Stimulated activated effector memory CD8-positive, alpha-beta T cell treated with anti-CD3 and anti-CD28 coated beads, Interleukin-12 subunit alpha, Interleukin-12 subunit beta, amount 100 ng/mL, for 72 hours (primary cell): Measurements from ENCODE around the gene MAG.
A peak's percentile ranks its signal among the peaks of the same experiment; 100 is the strongest.

Experiments
- ATAC-seq: fragments of 150-1000 bp; cut with Tn5 transposase; 2 replicates; pipeline ENCODE4 v1.10.0; 2021
- DNase-seq, 2 donors: peaks; one replicate each; pipeline ENCODE4 v3.0.0; 2021 to 2022; ENCODE audit warnings: low spot score in 2 of 2
- H3K27ac Mint-ChIP-seq: one replicate; pipeline ENCODE4 v1.8.0; 2022; ENCODE audit warnings: mild to moderate bottlenecking, mixed read lengths
- H3K36me3 Mint-ChIP-seq: one replicate; pipeline ENCODE4 v1.8.0; 2022; ENCODE audit warnings: mild to moderate bottlenecking, mixed read lengths
- H3K4me1 Mint-ChIP-seq: one replicate; pipeline ENCODE4 v1.8.0; 2022; ENCODE audit warnings: mixed read lengths
- H3K4me3 Mint-ChIP-seq: one replicate; pipeline ENCODE4 v1.8.0; 2022; ENCODE audit warnings: mild to moderate bottlenecking, mixed read lengths
- H3K9me3 Mint-ChIP-seq: one replicate; pipeline ENCODE4 v1.8.0; 2022; ENCODE audit warnings: mixed read lengths

The MAG gene, protein sequence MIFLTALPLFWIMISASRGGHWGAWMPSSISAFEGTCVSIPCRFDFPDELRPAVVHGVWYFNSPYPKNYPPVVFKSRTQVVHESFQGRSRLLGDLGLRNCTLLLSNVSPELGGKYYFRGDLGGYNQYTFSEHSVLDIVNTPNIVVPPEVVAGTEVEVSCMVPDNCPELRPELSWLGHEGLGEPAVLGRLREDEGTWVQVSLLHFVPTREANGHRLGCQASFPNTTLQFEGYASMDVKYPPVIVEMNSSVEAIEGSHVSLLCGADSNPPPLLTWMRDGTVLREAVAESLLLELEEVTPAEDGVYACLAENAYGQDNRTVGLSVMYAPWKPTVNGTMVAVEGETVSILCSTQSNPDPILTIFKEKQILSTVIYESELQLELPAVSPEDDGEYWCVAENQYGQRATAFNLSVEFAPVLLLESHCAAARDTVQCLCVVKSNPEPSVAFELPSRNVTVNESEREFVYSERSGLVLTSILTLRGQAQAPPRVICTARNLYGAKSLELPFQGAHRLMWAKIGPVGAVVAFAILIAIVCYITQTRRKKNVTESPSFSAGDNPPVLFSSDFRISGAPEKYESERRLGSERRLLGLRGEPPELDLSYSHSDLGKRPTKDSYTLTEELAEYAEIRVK

DNA sequence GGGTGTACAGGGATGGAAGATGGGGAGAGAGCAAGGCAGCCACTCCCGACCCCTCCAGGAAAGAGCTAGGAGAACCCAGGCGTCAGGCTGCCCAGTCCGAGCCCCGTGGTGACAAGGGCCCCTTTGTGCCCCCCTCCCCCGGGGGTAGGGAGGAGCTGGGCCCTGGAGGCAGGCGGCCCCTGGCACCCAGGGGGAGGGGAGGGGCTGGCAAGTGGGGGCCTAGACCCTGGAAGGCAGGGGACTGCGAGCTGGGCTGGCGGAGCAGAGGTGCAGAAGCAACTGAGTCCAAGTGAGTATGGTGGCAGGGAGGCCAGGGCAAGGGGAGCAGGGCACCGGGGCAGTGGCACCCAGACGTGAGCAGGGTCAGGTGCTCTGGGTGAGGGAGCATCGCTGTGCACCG is at the start of gene MAG:
Gene MAG (plus strand): TSS at position 246 of the 400 bp plus-strand sequence. CDS start 3,248 bp downstream, outside the sequence.
- no peaks in the 10 kb centered on the region for H3K9me3 Mint-ChIP-seq

DNA sequence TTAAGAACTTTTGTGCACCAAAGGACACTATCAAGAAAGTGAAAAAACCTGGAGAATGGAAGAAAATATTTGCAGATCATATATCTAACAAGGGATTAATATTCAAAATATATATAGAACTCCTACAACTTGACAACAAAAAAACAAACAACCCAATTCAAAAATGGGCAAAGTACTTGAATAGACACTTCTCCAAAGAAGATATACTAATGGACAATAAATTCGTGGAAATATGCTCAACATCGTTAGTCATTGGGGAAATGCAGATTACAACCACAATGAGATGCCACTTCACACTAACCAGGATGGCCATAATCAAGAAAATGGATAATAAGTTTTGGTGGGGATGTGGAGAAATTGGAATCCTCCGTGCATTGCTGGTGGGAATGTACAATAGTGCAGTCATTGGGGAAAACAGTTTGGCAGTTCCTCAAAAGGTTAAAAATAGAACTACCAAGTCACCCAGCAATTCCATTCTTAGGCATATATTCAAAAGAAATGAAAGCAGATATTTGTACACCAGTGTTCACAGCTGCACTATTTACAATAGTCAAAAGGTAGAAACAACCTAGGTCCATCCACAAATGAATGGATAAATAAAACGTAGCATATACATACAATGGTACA is 45.4 kb upstream of the MAG start:
- Mint-ChIP-seq H3K27ac (no peak overlapping the region), H3K9me3 (peaks cover 5% of the 10 kb centered on the region), H3K4me3 (peak overlapping the region; percentile 88), H3K36me3 (peaks cover 21% of the 10 kb centered on the region), H3K4me1 (peaks cover 37% of the 10 kb centered on the region)
- ATAC-seq (no peak), DNase-seq (no peak)

More for the DNA sequence above, at the start of gene MAG:
- peak within 1 kb of the TSS; percentile 27 for H3K27ac Mint-ChIP-seq
- H3K4me3 Mint-ChIP-seq, result no peak within 1 kb of the TSS
- ATAC-seq (no peak), DNase-seq (no peak)
- no peaks in the 10 kb centered on the region for H3K36me3 Mint-ChIP-seq
- H3K4me1 Mint-ChIP-seq, result peaks cover 6% of the 10 kb centered on the region

DNA sequence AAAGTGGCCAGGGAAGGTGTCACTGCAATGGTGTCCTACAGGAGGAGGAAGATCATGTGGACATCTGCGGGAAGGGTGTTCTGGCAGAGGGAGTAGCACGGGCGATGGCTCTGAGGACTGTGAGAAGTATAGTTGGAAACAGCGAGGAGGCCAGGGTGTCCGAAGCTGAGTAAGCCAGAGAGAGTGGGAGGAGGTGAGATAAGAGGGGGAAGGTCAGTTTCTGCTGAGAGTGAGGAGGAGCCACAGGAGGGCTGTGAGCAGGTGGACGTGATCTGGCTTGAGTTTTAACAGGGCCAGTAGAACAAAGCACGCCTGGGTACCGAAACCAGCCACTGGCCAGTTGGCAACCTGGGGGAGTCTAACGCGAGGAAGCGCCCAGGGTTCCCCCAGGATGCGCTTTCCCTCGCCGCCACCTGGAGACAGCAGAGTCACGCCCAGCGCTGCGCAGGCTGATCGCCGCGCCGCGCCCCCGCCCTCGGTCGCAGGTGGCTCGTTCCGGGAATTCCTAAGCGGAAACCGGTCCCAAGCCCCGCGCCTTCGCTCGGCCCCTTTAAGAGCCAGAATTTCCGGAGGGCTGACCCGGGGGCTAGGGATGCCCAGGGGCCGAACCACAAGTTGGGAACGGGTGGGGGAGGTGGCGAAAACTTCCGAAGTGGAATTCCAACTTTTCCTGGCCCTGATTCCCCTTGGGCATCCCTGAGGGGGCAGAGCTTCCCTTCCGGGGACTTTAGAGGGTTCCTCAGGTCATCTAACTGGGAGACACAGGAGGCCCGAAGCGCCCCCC is 44.2 kb upstream of the MAG start:
- H3K36me3 Mint-ChIP-seq, result peaks cover 32% of the 10 kb centered on the region
- peak overlapping the region; percentile 88 for H3K4me3 Mint-ChIP-seq
- H3K27ac Mint-ChIP-seq, result peak overlapping the region; percentile 91
- ATAC-seq, result peak; percentile 70
- peak in 1 of 2 donors; percentile 68 for DNase-seq
- peaks cover 3% of the 10 kb centered on the region for H3K9me3 Mint-ChIP-seq
- peaks cover 37% of the 10 kb centered on the region for H3K4me1 Mint-ChIP-seq

DNA sequence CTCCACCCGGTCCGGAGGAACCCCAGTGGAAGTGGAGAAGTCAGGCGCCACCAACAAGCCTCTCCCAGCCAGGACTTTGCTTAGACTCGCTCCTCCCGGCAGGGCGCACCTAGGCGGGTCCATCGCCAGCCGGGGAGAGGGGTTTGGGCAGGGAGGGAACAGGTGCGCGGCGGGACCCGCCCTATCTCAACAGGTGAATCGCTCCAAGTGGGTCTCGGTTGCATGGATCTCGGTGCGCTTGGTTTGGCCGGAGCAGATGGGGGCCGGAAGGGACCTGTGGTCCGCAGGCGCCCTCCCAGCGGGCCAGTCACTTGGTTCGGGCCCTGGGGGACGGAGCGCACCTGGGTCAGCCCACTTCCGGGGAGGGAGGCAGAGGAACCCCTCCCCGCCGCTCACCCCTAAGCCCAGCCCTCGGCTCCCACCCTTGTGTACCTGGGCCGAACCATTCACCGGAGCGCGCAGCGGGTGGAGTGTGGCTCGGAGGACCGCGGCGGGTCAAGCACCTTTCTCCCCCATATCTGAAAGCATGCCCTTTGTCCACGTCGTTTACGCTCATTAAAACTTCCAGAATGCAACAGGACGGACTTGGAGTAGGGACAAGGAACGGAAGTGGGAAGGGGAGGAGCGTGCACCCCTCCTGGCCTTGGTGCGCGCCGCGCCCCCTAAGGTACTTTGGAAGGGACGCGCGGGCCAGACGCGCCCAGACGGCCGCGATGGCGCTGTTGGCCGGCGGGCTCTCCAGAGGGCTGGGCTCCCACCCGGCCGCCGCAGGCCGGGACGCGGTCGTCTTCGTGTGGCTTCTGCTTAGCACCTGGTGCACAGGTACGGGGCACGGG is 43.4 kb upstream of the MAG start, which contains the start of gene LSR:
Gene LSR (plus strand): TSS at position 693 of the 836 bp plus-strand sequence. CDS start 21 bp downstream, at position 714.
- ATAC-seq (peak; percentile 91), DNase-seq (peak; percentile 40 to 87)
- Mint-ChIP-seq H3K4me1 (peaks cover 37% of the 10 kb centered on the region), H3K36me3 (peaks cover 41% of the 10 kb centered on the region), H3K9me3 (peaks cover 3% of the 10 kb centered on the region), H3K27ac (peak within 1 kb of the TSS; percentile 91), H3K4me3 (peak within 1 kb of the TSS; percentile 88)

DNA sequence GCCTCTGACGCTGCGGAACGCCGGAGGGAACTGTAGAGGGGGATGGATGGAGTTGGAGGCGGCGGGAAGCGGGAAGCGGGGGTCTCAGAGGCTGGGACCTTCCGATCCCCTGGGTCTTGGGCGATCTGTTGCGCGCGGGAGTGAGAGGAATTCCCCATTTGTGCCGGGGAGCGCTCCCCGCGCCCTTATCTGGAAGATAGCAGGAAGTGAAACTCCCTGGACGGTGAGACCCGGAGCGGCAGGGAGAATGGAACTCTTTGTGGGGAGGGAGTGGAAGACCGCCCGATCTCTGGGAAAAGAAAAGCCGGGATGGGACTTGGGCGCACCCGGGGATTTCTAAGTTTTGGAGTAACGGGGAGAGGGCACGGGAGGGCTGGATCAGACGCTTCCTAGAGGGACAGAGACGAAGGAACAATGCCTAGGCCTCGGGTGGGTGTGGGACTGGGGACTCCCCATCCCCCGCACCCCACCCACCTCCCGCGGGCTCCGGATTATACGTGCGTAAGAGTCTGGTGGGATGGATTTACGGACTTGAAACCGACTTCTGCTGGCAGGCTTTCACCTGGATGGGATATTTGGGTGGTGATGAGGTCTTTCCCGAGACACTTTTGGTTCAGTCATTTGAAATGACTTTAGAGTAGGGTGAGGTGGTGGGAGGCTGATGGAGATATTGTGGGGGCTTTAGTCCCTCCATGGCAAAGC is 42.7 kb upstream of the MAG start:
- H3K27ac Mint-ChIP-seq, result peak overlapping the region; percentile 91
- H3K36me3 Mint-ChIP-seq, result peaks cover 41% of the 10 kb centered on the region
- peaks cover 3% of the 10 kb centered on the region for H3K9me3 Mint-ChIP-seq
- DNase-seq (no peak), ATAC-seq (no peak)
- peaks cover 37% of the 10 kb centered on the region for H3K4me1 Mint-ChIP-seq
- H3K4me3 Mint-ChIP-seq, result peak overlapping the region; percentile 88

DNA sequence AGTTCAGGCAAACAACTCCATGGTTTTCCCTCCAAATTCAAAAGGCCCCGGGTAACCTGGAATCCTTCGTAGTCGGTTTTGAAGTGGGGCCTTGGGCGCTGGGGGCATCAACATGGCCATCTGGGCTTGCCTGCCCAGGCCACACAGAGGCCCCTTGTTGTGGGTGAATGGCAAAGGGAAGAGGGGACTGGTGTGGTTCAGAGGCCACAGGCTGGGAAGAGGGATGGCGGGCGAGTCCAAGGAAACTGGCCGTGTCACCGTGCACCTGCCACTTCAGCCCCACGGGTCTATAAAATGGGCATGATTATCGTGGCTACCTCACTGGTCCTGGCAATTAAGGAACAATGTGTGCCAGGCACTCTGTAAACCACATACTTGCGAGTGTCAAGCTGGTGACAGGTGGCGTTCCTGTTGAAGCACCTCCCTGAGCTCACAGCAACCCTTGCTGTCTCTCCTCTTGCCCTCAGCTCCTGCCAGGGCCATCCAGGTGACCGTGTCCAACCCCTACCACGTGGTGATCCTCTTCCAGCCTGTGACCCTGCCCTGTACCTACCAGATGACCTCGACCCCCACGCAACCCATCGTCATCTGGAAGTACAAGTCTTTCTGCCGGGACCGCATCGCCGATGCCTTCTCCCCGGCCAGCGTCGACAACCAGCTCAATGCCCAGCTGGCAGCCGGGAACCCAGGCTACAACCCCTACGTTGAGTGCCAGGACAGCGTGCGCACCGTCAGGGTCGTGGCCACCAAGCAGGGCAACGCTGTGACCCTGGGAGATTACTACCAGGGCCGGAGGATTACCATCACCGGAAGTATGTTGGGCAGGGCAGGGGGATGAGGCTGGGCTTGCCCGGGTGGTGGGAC is 41.9 kb upstream of the MAG start:
- no peak for DNase-seq
- H3K4me1 Mint-ChIP-seq, result peaks cover 40% of the 10 kb centered on the region

DNA sequence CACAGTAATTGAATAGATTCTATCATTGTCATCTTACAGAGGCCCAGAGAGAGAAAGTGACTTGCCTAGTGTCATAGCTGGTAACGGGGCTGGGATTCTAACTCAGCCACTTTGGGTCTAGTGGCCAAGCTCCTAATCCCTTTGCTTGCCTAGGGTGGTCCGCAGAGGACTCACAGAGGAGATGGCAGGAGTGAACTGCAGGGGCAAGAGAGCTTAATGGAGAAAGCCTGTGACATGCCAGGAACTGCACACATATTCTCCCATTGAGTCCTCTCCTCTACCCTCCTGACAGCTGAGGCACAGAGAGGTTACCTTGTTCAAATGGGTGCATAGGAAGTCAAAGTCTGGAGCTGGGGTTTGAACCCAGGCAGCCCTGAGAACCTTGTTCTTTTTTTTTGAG is 40.5 kb upstream of the MAG start:
- H3K4me3 Mint-ChIP-seq, result peak overlapping the region; percentile 4

More for the DNA sequence above, 41.9 kb upstream of the MAG start:
- Mint-ChIP-seq H3K27ac (peak overlapping the region; percentile 91), H3K9me3 (no peaks in the 10 kb centered on the region), H3K4me3 (peak overlapping the region; percentile 88), H3K36me3 (peaks cover 49% of the 10 kb centered on the region)
- ATAC-seq, result no peak

DNA sequence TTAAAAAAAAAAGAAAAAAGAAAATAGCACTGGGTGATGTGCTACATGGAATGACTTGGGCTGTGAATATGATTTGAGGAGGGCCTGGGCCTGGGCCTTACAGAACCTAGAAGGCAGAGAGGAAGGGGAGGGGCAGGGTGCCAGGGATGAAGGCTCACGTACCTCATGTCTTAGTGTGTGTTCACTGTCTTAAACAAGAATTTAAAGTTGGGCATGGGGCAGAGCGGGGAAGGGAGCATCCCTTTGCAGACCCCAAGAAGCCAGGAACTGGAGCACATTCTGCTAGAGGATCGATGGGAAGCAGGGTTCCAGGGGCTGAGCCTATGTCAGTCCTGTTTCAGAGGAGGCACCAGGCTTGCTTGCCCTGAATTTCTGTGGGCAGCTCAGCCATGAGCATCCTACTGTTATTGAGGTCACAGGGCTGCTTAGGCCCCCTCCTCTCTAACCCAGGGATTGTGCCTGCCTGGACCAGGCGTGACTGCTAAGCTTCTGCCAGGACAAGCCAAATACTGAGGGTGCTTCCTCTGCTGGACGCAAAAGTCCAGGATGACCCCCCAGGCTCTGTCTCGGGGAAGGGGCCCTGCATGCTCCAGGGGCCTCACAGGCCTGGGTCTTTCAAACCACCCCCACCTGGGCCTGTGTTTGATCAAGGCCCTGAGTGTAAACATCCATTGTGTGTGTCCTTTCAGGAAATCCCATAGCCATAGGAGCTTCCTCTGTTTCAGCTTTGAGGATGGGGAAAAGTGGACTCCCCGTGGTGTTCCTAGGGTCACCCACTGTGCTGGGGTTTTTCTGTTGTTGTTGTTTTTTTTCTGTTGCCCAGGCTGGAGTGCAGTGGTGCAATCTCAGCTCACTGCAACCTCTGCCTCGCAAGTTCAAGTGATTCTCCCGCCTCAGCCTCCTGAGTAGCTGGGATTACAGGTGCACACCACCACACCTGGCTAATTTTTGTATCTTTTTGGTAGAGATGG is 38.4 kb upstream of the MAG start:
- peaks cover 33% of the 10 kb centered on the region for H3K4me1 Mint-ChIP-seq

More for the DNA sequence above, 40.5 kb upstream of the MAG start:
- Mint-ChIP-seq H3K27ac (no peak overlapping the region), H3K4me1 (peaks cover 45% of the 10 kb centered on the region), H3K9me3 (no peaks in the 10 kb centered on the region), H3K36me3 (peaks cover 56% of the 10 kb centered on the region)
- ATAC-seq (no peak), DNase-seq (no peak)

DNA sequence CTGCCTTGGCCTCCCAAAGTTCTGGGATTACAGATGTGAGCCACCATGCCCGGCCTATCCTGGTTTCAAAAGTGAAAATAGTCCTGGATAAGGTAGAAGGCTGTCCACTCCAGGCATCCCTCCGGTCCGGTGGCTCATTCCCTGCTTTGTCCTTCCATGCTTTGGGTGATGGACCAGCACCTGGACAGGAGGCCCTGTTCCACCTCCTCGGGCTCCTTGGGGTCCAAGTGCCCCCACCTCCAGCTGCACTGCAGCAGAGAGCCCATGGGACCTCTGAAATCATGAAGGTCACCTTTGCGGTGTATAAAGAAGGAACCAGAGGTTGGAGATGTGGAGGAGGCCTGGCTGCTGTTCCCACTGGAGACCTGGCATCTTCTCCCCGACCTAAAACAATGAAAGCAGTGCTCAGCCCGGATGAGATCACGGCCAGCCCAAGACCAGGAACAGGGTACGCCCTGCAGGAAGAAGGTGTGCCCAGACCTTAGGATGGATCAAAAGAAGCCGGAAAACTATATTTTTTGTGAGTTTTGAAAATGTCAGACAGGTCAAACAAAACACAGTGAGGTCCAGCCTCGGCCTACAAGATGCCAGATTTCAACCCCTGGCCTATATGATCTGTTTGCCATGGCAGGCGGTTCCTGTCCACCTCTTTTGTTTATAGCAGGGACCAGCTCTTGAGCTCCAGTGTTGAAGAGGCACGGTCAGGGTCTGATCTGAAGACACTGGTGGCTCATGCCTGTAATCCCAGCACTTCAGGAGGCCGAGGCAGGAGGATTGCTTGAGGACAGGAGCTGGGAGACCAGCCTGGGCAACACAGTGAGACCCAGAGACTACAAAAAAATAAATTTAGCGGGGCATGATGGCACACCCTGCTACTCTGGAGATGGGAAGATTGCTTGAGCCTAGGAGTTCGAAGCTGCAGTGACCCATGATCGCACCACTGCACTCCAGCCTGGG is 37.3 kb upstream of the MAG start:
- DNase-seq (no peak), ATAC-seq (no peak)
- no peak overlapping the region for H3K4me3 Mint-ChIP-seq
- H3K9me3 Mint-ChIP-seq, result no peaks in the 10 kb centered on the region
- H3K36me3 Mint-ChIP-seq, result peaks cover 55% of the 10 kb centered on the region
- H3K4me1 Mint-ChIP-seq, result peaks cover 23% of the 10 kb centered on the region
- H3K27ac Mint-ChIP-seq, result peak overlapping the region; percentile 81

More for the DNA sequence above, 38.4 kb upstream of the MAG start:
- Mint-ChIP-seq H3K9me3 (no peaks in the 10 kb centered on the region), H3K27ac (no peak overlapping the region), H3K36me3 (peaks cover 55% of the 10 kb centered on the region), H3K4me3 (no peak overlapping the region)
- DNase-seq (no peak), ATAC-seq (no peak)

DNA sequence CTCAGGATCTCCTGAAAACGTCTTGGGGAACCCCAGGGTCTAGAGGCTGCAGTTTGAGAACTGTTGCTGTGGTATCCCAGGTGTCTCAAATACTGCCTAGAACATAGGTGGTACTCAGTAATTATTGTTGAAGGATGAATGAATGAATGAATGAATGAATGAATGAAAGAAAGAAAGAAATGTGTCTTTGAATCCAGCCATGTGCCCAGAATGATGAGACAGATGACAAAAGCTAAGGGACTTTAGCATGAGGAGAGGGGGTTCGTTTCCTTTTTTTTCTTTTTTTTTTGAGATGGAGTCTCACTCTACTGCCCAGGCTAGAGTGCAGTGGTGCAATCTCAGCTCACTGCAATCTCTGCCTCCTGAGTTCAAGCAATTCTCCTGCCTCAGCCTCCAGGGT is 35.4 kb upstream of the MAG start:
- Mint-ChIP-seq H3K4me3 (no peak overlapping the region), H3K9me3 (no peaks in the 10 kb centered on the region), H3K4me1 (peaks cover 16% of the 10 kb centered on the region), H3K36me3 (peaks cover 51% of the 10 kb centered on the region), H3K27ac (no peak overlapping the region)
- DNase-seq (no peak), ATAC-seq (no peak)

DNA sequence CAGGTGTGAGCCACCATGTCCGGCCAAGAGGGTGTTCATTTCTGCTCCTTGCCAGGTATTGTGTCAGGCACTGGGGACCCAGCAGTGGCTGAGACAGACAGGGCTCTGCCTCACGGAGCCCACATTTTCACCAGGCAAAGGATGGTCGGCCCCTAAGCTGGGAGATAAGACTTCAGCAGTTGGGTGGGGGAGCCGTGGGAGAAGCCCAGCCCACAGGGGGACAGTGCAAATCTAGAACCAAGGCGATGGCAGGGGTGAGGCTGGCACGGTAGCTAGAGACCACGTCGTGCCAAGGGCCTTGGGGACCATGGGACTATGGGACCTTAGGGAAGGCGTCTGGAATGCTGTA is 34.9 kb upstream of the MAG start:
- H3K27ac Mint-ChIP-seq, result no peak overlapping the region
- ATAC-seq, result no peak
- no peak for DNase-seq
- no peaks in the 10 kb centered on the region for H3K9me3 Mint-ChIP-seq
- peaks cover 46% of the 10 kb centered on the region for H3K36me3 Mint-ChIP-seq
- H3K4me3 Mint-ChIP-seq, result no peak overlapping the region
- H3K4me1 Mint-ChIP-seq, result peaks cover 16% of the 10 kb centered on the region
